Stimulated activated CD8-positive, alpha-beta memory T cell treated with anti-CD3 and anti-CD28 coated beads, Interleukin-12 subunit alpha, Interleukin-12 subunit beta, amount 100 ng/mL, for 1 hour (primary cell): ENCODE measurements around the gene KRT6B.
"Not testable (repeated sequence)": the region's sequence is repeated elsewhere in the genome, so short reads cannot be mapped to it uniquely, and the experiment has no call there.

ENCODE experiments used
- DNase-seq: peaks from one replicate; pipeline ENCODE4 v3.0.0-alpha.2; 2020; ENCODE audit warnings: low read depth

KRT6B gene

GRCh38 chr12:52413202-52413601, 38.7 kb downstream of the KRT6B start:
- DNase-seq: no peak

- DNase-seq: no peak
Observed at GRCh38 chr12:52411815-52412214, 40.1 kb downstream of the KRT6B start.

GRCh38 chr12:52410589-52411248, 41.2 kb downstream of the KRT6B start:
- not testable (repeated sequence) for DNase-seq

- no peak for DNase-seq
Observed at GRCh38 chr12:52407918-52408317, 44.0 kb downstream of the KRT6B start.

- DNase-seq: no peak
Observed at GRCh38 chr12:52405922-52406385, 46.0 kb downstream of the KRT6B start, which contains the start of gene KRT82. TSS of gene KRT82 (minus strand) at chr12:52406335. CDS start at chr12:52406277, 58 bp downstream.

- DNase-seq: no peak
Observed at GRCh38 chr12:52404951-52405350, 47.0 kb downstream of the KRT6B start.

GRCh38 chr12:52403561-52403960, 48.4 kb downstream of the KRT6B start:
- no peak for DNase-seq

- DNase-seq: no peak
Observed at GRCh38 chr12:52402873-52403540, 48.9 kb downstream of the KRT6B start.

- DNase-seq: no peak
Observed at GRCh38 chr12:52402377-52402776, 49.6 kb downstream of the KRT6B start.

- no peak for DNase-seq
Observed at GRCh38 chr12:52401926-52402325, 50.0 kb downstream of the KRT6B start.

- DNase-seq: no peak
Observed at GRCh38 chr12:52401526-52401925, 50.4 kb downstream of the KRT6B start.

- no peak for DNase-seq
Observed at GRCh38 chr12:52400906-52401305, 51.0 kb downstream of the KRT6B start.

GRCh38 chr12:52399756-52400155, 52.2 kb downstream of the KRT6B start:
- no peak for DNase-seq

GRCh38 chr12:52398176-52398575, 53.8 kb downstream of the KRT6B start:
- DNase-seq: no peak

GRCh38 chr12:52396656-52397055, 55.3 kb downstream of the KRT6B start:
- DNase-seq: no peak
